HG03064 (cell line): Measurements from ENCODE around the gene CASP12.

Experiments used
- ATAC-seq: cut with Tn5 transposase; IDR thresholded peaks from one replicate; pipeline ENCODE4 v1.9.1; 2021; ENCODE audit warnings: low read depth; ENCODE audit not compliant: unreplicated experiment

CASP12 gene

GRCh38 chr11:104892723-104893511 lies 5.3 kb downstream of the CASP12 start:
- no peak for ATAC-seq

DNA sequence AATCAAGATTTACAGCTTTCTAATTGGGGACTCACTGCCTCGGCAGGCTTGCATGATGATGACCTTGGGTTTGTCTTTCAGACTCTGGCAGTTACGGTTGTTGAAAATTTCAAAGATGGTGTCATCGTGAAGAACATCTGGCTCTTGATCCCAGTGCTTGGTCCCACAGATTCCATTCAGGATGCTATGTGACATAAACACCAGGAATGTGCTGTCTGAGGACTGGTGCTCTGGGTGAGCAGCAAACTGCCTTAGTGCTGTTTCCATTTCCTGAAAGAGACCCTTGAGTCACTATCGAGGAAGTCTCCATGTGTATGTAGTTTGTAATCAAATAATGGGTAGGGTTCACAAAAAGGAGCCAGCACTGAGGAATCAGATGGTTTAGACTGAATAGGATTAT lies 7.1 kb downstream of the CASP12 start:
- no peak for ATAC-seq

DNA sequence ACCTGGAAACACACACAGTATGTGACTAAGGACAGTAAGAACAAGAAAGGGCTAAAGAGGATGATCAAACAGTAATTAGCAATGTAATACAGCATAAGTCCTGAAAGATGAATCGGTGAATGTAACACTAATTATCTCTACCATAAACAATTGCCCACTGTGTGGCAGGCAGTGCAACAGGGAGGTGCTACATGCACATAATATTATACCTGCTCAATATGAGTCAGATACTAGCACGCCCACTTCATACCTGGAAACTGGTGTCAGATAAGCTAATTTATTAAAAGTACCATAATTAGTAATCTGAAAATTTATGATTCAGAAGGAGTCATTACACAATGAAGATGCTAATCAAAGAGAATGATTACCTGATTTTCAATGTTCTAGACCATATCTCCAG lies 14.9 kb downstream of the CASP12 start:
- no peak for ATAC-seq

DNA sequence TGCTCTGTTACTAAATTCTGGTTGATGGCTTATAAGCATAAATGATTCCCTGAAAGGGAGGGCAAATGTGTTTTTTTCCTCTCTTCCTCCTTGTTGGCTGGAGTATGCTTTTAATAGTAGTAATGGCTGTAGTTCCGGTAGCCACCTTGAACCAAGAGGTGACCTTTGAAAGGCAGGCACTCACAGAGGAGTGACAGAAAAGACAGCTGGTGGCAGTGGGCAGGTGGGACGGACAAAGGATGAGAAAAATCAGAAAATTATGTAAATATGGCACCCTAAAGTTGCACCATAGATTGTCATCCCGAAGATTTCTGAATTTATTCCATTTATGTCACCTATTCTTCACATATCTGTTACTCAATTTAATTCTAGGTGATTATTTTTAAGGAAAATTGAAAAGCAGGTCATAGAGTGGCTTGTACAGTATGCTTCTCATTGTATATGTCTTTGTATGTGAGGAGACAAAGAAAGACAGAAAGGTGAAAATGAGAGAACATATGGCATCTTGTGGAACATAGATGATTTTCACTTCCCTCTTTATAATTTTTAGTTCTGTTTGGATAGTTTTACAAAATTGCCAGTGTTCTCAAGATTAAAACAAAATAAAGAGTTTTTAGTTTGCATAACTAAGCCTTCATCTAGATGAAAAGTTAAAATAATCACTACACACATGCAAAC lies 17.0 kb downstream of the CASP12 start:
- ATAC-seq: peak; percentile 70

DNA sequence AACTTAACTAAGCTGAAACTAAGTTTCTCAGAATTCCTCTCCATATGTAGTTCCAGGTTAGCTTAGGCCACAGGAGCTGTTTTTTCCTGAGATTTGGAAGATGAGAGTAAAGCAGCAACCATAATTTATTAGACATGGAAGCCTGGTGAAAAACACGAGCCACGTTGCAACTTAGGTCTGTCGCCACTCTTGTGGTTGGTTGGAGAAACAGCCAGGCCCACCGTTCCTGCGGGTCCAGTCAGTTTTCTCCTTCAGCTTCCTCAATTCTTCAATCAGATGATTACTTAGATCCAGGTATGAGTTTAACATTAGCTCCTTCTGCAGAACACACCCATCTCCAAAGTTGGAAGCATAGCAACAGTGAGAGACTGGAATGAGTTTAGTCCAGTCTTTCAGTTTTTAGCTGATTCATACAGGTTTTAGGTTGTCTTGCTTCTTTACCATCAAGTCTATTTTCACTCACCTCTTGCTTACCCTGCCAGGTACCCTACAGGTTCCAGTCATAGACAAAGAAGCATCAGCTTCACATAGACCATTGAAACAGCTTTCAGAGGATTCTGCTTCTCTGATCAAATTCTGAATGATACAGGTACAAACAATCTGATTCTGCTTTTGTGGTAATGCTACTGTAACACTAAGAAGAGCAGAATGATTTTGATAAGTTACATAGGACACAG lies 18.6 kb downstream of the CASP12 start:
- no peak for ATAC-seq

- peak; percentile 52 for ATAC-seq
Measured at GRCh38 chr11:104876861-104877431, 21.3 kb downstream of the CASP12 start.

DNA sequence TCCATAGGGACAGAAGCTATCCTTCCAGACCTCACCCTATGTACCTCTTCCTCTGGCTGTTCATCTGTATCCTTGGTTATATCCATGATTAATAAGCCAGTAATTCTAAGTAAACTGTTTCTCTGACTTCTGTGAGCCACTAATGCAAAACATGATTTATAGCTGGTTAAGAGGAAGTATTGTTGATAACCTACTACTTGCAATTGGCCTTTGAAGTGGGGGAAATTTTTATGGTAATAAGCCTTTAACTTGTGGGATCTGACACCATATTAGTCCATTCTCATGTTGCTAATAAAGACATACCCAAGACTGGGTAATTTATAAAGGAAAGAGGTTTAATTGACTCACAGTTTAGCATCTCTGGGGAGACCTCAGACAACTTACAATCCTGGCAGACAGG lies 21.9 kb downstream of the CASP12 start:
- ATAC-seq: no peak

DNA sequence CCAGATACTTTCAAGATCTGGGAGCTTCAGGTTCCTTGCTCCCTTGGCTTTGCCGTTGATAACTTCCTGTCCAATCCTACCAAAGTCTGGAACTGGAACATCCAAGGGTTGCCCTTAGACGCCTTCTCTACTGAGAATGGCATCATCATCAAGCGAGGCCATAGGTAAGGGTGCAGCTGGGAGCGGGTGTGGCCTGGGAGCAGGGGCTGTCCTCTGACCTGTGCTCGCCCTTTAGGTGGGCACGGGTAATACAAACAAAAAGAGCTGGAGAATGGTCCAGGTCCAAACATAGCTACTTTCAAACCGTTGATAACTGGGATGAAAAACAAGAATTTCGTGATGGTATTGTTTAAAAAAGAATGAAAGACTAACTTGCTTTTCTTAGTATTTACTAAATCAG lies 25.0 kb downstream of the CASP12 start:
- ATAC-seq: no peak

GRCh38 chr11:104872393-104872792 lies 25.9 kb downstream of the CASP12 start:
- ATAC-seq: no peak

- no peak for ATAC-seq
Measured at GRCh38 chr11:104870910-104871309, 27.4 kb downstream of the CASP12 start.

- no peak for ATAC-seq
Measured at GRCh38 chr11:104866815-104867214, 31.4 kb downstream of the CASP12 start.

- no peak for ATAC-seq
Measured at GRCh38 chr11:104858882-104859775, 39.1 kb downstream of the CASP12 start.

DNA sequence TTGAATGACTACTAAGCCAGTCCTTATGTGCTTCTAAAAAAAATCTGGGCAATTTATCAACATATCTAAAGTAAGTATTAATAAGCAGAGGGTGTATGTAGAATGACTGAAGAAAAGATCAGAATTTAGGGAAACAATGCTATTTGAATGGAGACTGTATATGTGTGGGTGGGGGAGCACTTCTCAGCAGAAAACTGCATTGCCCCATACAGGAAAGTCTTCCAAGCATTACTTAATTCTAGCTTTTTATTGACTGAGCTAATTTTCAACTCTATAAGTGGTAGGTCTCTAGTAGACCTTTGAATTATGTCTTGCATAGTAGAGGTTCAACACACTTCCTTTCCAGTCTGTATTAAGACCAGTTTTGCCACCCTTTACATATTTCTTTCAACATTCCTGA lies 41.7 kb downstream of the CASP12 start:
- ATAC-seq: no peak

DNA sequence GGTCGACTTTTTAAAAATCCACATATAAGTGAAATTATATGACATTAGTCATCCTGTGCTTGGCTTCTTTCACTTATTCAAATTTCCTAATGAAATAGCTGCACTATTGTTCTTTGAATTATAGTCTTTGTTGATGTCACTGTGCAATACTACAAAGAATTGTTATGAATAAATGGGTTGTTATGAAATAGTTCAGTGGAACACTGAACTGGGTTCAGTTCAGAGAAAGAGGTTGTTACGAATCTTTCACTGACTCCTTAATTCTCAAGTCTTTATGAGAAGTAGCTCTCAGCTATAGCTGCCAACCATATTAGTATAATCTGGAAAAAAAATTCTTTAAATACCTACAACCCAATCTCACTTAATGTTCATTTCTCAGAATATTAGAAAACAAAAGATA lies 42.3 kb downstream of the CASP12 start:
- no peak for ATAC-seq

- ATAC-seq: no peak
Measured at GRCh38 chr11:104853276-104853675, 45.0 kb downstream of the CASP12 start.

DNA sequence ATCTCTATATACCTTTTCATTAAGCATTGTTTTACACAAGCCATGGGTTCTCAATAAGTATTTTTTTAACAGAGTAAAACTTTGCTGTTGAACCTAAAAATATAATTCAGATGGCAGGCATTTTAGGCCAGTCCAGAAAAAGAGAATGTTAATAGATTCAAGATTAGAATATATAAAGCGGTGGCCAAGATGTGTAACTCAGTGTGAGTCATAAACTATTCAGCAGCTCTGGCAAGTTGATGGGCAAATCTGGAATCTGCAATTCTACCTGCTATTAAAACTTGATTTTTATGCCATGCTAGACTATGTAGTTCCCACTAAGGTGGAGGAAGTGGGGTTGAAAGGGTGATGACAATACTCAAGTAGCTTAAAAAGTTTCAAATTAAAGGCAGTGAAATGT lies 45.4 kb downstream of the CASP12 start:
- ATAC-seq: no peak

DNA sequence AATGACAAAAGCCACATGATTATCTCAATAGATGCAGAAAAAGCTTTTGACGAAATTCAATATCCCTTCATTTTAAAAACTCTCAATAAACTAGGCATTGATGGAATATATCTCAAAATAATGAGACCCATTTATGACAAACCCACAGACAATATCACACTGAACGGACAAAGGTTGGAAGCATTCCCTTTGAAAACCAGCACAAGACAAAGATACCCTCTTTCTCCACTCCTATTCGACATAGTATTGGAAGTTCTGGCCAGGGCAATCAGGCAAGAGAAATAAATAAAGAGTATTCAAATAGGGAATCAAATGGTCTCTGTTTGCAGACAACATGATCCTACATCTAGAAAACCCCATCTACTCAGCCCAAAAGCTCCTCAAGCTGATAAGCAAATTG lies 52.0 kb downstream of the CASP12 start:
- ATAC-seq: no peak

DNA sequence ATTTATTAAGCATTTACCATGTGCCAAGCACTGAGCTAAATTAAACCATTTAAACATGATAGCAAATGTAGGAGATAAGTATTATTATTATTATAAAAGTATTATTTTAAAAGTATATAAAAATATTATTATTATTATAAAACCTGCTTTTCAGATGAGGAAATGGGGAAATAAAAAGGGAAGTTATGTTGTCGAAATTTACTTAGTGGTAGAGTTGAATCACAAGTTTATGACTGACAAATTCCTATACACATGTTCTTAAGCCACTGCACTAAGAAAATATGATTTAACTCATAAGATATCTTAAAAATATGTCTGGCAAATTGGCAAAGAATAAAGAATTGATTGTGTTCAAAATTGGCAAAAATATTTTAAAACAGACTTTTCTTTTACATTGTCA lies 53.8 kb downstream of the CASP12 start:
- ATAC-seq: no peak

DNA sequence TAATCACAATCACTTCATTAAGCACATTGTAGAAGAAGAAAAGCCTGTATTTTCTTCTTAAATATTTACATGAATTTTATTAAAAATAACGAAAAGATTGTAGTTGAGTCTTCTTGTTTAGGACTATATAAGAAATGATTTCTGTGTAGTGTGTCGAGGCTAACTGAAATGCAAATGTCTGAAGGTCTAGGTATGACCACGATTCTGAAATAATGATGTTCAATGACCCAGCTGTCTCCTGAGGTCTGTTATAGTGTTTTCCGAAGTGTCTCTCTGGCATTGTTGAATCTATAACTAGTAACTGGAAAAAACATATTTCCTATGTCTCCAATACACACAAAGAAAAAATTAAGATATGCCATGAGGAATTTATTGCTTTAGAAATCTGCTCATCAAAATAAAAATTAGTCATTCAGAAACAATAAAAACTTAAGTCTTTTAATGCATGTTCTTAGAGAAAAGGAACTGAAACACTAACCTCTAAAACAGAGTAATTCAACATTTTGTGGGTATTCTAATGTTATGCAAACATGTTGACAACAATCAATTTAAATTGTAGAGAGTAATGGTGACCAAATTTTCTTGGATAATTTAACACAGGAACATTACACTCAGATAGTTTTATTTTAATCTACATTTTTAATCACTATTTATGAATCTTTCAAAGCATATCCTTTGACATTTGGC lies 55.0 kb downstream of the CASP12 start:
- no peak for ATAC-seq
